HL-60 (cell line): ENCODE data around the gene ENDOD1.

ENCODE experiments used
- CTCF ChIP-seq: IDR thresholded peaks from one replicate; pipeline ENCODE4 v1.5.1; 2011; ENCODE audit warnings: low read length, control low read depth, inconsistent platforms; ENCODE audit not compliant: insufficient read depth
- GABPA ChIP-seq: IDR thresholded peaks from 2 replicates; pipeline ENCODE4 v1.6.1; 2012; ENCODE audit warnings: low read depth
- POLR2AphosphoS5 ChIP-seq: IDR thresholded peaks from 2 replicates; pipeline ENCODE4 v1.6.1; 2012; ENCODE audit warnings: low read depth
- REST ChIP-seq: IDR thresholded peaks from 2 replicates; pipeline ENCODE4 v1.6.1; 2012; ENCODE audit warnings: low read depth; ENCODE audit not compliant: insufficient replicate concordance
- SPI1 ChIP-seq: IDR thresholded peaks from 2 replicates; pipeline ENCODE4 v1.6.1; 2012; ENCODE audit warnings: low read depth, mild to moderate bottlenecking, borderline replicate concordance

GRCh38 chr11:95044010-95044409 lies 45.6 kb upstream of the ENDOD1 start:
- TF ChIP-seq CTCF (no peak), GABPA (no peak), REST (no peak), POLR2AphosphoS5 (no peak), SPI1 (no peak)
